Activated CD4-positive, CD25-positive, alpha-beta regulatory T cell (primary cell): ENCODE data around the gene AQP12B.

Source experiments
- DNase-seq, 4 experiments: peaks; one replicate each; lab custom pipeline; 2025; lab: John Stamatoyannopoulos, UW

AQP12B gene

GRCh38 chr2:240632306-240632721 is 50.4 kb downstream of the AQP12B start:
- DNase-seq = no peak

- no peak for DNase-seq
Observed at GRCh38 chr2:240631548-240632305, 51.0 kb downstream of the AQP12B start.

DNA sequence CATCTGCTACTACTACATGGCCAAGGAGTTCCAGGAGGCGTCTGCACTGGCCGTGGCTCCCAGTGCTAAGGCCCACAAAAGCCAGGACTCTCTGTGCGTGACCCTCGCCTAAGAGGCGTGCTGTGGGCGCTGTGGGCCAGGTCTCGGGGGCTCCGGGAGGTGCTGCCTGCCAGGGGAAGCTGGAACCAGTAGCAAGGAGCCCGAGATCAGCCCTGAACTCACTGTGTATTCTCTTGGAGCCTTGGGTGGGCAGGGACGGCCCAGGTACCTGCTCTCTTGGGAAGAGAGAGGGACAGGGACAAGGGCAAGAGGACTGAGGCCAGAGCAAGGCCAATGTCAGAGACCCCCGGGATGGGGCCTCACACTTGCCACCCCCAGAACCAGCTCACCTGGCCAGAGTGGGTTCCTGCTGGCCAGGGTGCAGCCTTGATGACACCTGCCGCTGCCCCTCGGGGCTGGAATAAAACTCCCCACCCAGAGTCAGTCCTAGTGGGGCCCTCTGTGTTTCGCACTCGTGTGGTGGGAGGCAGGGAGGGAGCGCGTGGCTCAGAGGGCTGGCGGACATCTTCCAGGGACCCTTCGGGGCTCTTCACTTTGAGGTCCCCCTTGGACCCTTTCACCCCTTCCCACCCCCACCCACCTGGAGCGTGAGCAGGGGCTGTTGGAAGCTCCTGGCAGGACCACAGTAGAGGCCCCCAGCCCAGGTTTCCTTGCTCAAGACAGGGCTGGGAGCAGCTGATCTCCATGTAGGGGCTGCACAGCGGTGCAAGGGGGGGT is 51.7 kb downstream of the AQP12B start:
- no peak for DNase-seq

GRCh38 chr2:240629968-240630770 is 52.5 kb downstream of the AQP12B start:
- DNase-seq = no peak

- DNase-seq = no peak
Observed at GRCh38 chr2:240629619-240629967, 53.1 kb downstream of the AQP12B start.

DNA sequence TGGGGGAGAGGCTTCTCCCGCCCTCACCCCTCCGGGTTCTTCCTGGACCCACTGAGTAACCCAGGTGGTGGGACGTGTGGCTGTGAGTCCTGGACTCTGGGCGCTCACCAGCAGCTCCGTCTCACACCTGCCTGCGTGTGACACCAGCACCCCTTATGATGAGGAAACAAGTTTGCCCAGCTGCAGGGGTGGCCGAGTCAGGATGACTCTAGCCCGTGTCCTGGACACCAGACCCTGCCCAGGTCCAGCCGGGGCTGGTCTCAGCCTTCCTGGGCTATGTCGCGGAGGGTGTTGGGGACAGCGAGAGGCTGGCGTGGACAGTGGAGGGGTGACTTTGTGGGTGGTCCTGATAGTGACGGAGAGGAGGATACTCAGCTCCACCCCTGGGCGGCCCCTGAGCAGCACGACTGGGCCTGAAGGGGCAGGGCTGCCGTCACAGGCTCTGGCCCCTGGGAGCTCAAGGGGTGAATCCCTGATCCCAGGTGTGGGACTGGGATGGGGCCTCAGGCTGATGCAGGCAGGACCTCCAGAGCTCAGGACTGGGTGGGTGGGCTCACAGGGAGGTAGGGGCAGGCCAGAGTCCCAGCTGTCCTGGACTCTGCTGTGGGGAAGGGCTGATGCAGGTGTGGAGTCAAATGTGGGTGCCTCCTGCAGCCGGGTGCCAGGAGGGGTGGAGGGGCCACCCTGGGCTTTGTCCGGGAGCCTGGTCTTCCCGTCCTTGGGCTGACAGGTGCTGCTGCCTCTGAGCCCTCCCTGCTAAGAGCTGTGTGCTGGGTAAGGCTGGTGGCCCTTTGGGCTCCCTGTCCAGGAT is 53.7 kb downstream of the AQP12B start:
- DNase-seq = no peak

GRCh38 chr2:240628507-240628807 is 54.2 kb downstream of the AQP12B start:
- DNase-seq = no peak

DNA sequence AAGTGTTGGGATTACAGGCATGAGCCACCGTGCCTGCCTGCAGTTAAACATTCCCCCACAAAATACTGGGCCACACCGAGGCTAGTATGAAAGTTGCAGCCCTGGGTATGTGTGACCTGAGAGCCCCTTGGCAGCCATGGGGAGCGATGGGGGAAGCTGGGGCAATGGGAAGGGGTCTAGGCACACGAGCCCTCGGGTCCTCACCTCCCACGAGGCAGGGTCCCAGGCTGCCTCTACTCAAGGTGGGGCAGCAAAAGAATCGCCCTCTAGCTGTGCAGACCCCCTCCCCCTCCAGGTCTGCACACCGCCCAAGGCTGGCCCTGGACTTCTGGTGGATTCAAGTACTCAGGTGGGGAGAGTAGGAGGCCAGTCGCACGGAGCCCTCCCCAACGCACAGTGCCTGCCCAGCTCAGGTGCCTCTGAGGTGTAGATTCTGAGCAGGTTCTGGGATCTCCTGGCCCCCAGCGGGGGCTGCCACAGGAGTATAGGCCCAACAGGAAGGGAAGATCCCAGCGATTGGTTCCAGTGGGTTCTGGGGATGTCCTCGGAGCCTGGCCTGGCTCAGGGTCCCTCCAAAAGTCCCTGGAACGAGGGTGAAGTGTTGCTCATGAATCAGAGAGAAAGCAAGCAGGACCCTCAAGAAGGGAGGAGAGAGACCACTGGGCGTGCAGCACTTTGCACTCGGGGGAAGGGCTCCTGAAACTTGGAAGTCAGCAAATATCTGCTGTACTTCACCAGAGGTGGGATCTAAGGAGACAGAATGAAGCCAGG is 54.8 kb downstream of the AQP12B start:
- DNase-seq = no peak

- no peak for DNase-seq
Observed at GRCh38 chr2:240626531-240627300, 56.0 kb downstream of the AQP12B start.
